DMS153 (cell line): ENCODE measurements around the gene FAM193B.

Experiments
- DNase-seq: peaks from one replicate; lab custom pipeline; 2025; lab: John Stamatoyannopoulos, UW

FAM193B gene

GRCh38 chr5:177500685-177501522 lies 53.5 kb downstream of the FAM193B start:
- no peak for DNase-seq

GRCh38 chr5:177499842-177500241 lies 54.5 kb downstream of the FAM193B start:
- DNase-seq: no peak

GRCh38 chr5:177498013-177498787 lies 56.2 kb downstream of the FAM193B start:
- no peak for DNase-seq

GRCh38 chr5:177497292-177498012 lies 56.9 kb downstream of the FAM193B start, which contains the start of gene PDLIM7:
Gene PDLIM7, minus strand, starts transcription at chr5:177497604. Its CDS starts 1,092 bp downstream, at chr5:177496512.
- peak; percentile 74 for DNase-seq

- DNase-seq: no peak
These were observed 57.6 kb downstream of the FAM193B start for GRCh38 chr5:177496727-177497291.

- no peak for DNase-seq
These were observed 58.2 kb downstream of the FAM193B start for GRCh38 chr5:177496070-177496726.

- no peak for DNase-seq
These were observed 58.9 kb downstream of the FAM193B start for GRCh38 chr5:177495243-177496060.

- DNase-seq: no peak
These were observed 59.8 kb downstream of the FAM193B start for GRCh38 chr5:177494346-177495195.

GRCh38 chr5:177493795-177494345 lies 60.5 kb downstream of the FAM193B start:
- DNase-seq: no peak

GRCh38 chr5:177492841-177493240 lies 61.5 kb downstream of the FAM193B start:
- DNase-seq: no peak

GRCh38 chr5:177491983-177492746 lies 62.2 kb downstream of the FAM193B start:
- DNase-seq: no peak

- DNase-seq: no peak
These were observed 62.9 kb downstream of the FAM193B start for GRCh38 chr5:177491429-177491945.

- DNase-seq: no peak
These were observed 63.4 kb downstream of the FAM193B start for GRCh38 chr5:177490992-177491391.

GRCh38 chr5:177490311-177490991 lies 63.9 kb downstream of the FAM193B start:
- no peak for DNase-seq

GRCh38 chr5:177489119-177489716 lies 65.1 kb downstream of the FAM193B start:
- no peak for DNase-seq

GRCh38 chr5:177487975-177488374 lies 66.4 kb downstream of the FAM193B start:
- DNase-seq: no peak

- no peak for DNase-seq
These were observed 67.2 kb downstream of the FAM193B start for GRCh38 chr5:177487144-177487543.
